ENCODE data around the gene LYPD6B. TPM values are rescaled to one million over a fixed set of nuclear protein-coding genes. Genes with fewer than 3 reads are reported as not detected.

LYPD6B gene
- total RNA-seq, 4 donors from 2014 or later, result 0.49 to 0.54 TPM; not detected in 2

- H3K27ac ChIP-seq, result no peak overlapping the region
- H3K36me3 ChIP-seq, result peaks cover 0 to 35% of the 10 kb centered on the region in 2 donors
- no peaks in the 10 kb centered on the region for H3K27me3 ChIP-seq
- no peak for ATAC-seq
- H3K4me3 ChIP-seq, result no peak overlapping the region
- no peaks in the 10 kb centered on the region for H3K9me3 ChIP-seq
- no peak for TF ChIP-seq EP300 (IDR thresholded peaks at IDR 0.05)
- no peak for TF ChIP-seq POLR2AphosphoS5 (IDR thresholded peaks at IDR 0.05)
- no peak for TF ChIP-seq POLR2A (IDR thresholded peaks at IDR 0.05)
- no peak for TF ChIP-seq CTCF (IDR thresholded peaks at IDR 0.05)
- 65 to 82% methylated on average over 2 to 6 of the region's 7 CpGs for WGBS, 2 donors (ENCODE audit: low coverage in 1 of 2)
- no peaks in the 10 kb centered on the region for H3K4me1 ChIP-seq
Measured at GRCh38 chr2:149008381-149008780, 30.1 kb upstream of the LYPD6B start.

- H3K4me1 ChIP-seq, result no peaks in the 10 kb centered on the region
- no peak overlapping the region for H3K4me3 ChIP-seq
- ATAC-seq, result no peak
- 69 to 76% methylated on average over 2 to 5 of the region's 31 CpGs for WGBS, 2 donors (ENCODE audit: low coverage in 1 of 2)
- H3K9me3 ChIP-seq, result no peaks in the 10 kb centered on the region
- no peak for TF ChIP-seq POLR2AphosphoS5 (IDR thresholded peaks at IDR 0.05)
- TF ChIP-seq CTCF (IDR thresholded peaks at IDR 0.05), result no peak
- TF ChIP-seq POLR2A (IDR thresholded peaks at IDR 0.05), result no peak
- no peak for TF ChIP-seq EP300 (IDR thresholded peaks at IDR 0.05)
- no peaks in the 10 kb centered on the region for H3K27me3 ChIP-seq
- H3K27ac ChIP-seq, result no peak overlapping the region
- peaks cover 0 to 38% of the 10 kb centered on the region in 2 donors for H3K36me3 ChIP-seq
Measured at GRCh38 chr2:149009576-149010461, 28.7 kb upstream of the LYPD6B start.

- Histone ChIP-seq H3K36me3 (peaks cover 0 to 38% of the 10 kb centered on the region in 2 donors), H3K27ac (no peak overlapping the region), H3K4me1 (peaks cover 0 to 6% (median 0%) of the 10 kb centered on the region in 3 donors), H3K27me3 (no peaks in the 10 kb centered on the region), H3K9me3 (no peaks in the 10 kb centered on the region), H3K4me3 (no peak overlapping the region)
- TF ChIP-seq POLR2AphosphoS5 (IDR thresholded peaks at IDR 0.05) (no peak), CTCF (IDR thresholded peaks at IDR 0.05) (no peak), POLR2A (IDR thresholded peaks at IDR 0.05) (no peak), EP300 (IDR thresholded peaks at IDR 0.05) (no peak)
- ATAC-seq, result no peak
- WGBS, 2 donors (ENCODE audit: low coverage in 1 of 2), result 60 to 94% methylated on average over 1 to 3 of the region's 9 CpGs
Measured at GRCh38 chr2:149012545-149012944, 26.0 kb upstream of the LYPD6B start.

- 75 to 80% methylated on average over 1 of the region's 1 CpG for WGBS, 2 donors (ENCODE audit: low coverage in 1 of 2)
- Histone ChIP-seq H3K4me1 (peaks cover 0 to 7% (median 0%) of the 10 kb centered on the region in 3 donors), H3K4me3 (no peak overlapping the region), H3K36me3 (peaks cover 0 to 23% of the 10 kb centered on the region in 2 donors), H3K9me3 (no peaks in the 10 kb centered on the region), H3K27ac (no peak overlapping the region), H3K27me3 (no peaks in the 10 kb centered on the region)
- no peak for ATAC-seq
- TF ChIP-seq POLR2A (IDR thresholded peaks at IDR 0.05) (no peak), POLR2AphosphoS5 (IDR thresholded peaks at IDR 0.05) (no peak), CTCF (IDR thresholded peaks at IDR 0.05) (no peak), EP300 (IDR thresholded peaks at IDR 0.05) (no peak)
Measured at GRCh38 chr2:149015501-149015900, 23.0 kb upstream of the LYPD6B start.

All from gastroesophageal sphincter (tissue), 4 donors.